ENCODE measurements around the gene CFTR.

GRCh38 chr7:117552660-117553059 is 72.8 kb downstream of the CFTR start:
- TF ChIP-seq POLR2A (IDR thresholded peaks at IDR 0.05) (no peak), CTCF (IDR thresholded peaks at IDR 0.05) (no peak)

Measured in thyroid gland (tissue), 4 donors.